ENCODE measurements around the gene TMTC2.
A peak's percentile ranks its signal among the peaks of the same experiment; 100 is the strongest.

TMTC2 gene

GRCh38 chr12:83122623-83122934, 435.9 kb downstream of the TMTC2 start:
- FAIRE-seq (no peak), DNase-seq (ENCODE audit: low spot score) (no peak)

- no peak for DNase-seq (ENCODE audit: low spot score)
- FAIRE-seq, result no peak
These were observed 436.3 kb downstream of the TMTC2 start for GRCh38 chr12:83123039-83123438.

- FAIRE-seq (no peak), DNase-seq (ENCODE audit: low spot score) (no peak)
These were observed 441.8 kb downstream of the TMTC2 start for GRCh38 chr12:83128540-83128939.

GRCh38 chr12:83130178-83130577, 443.5 kb downstream of the TMTC2 start:
- FAIRE-seq (no peak), DNase-seq (ENCODE audit: low spot score) (no peak)

- DNase-seq (ENCODE audit: low spot score), result no peak
- no peak for FAIRE-seq
These were observed 445.7 kb downstream of the TMTC2 start for GRCh38 chr12:83132360-83132759.

- FAIRE-seq, result no peak
These were observed 449.7 kb downstream of the TMTC2 start for GRCh38 chr12:83136411-83136810.

GRCh38 chr12:83140135-83140534, 453.4 kb downstream of the TMTC2 start:
- no peak for DNase-seq (ENCODE audit: low spot score)

More at GRCh38 chr12:83136411-83136810, 449.7 kb downstream of the TMTC2 start:
- no peak for DNase-seq (ENCODE audit: low spot score)

GRCh38 chr12:83141460-83141994, 454.8 kb downstream of the TMTC2 start:
- no peak for FAIRE-seq

More at GRCh38 chr12:83140135-83140534, 453.4 kb downstream of the TMTC2 start:
- FAIRE-seq, result no peak

GRCh38 chr12:83142914-83143313, 456.2 kb downstream of the TMTC2 start:
- FAIRE-seq (no peak), DNase-seq (ENCODE audit: low spot score) (no peak)

More at GRCh38 chr12:83141460-83141994, 454.8 kb downstream of the TMTC2 start:
- no peak for DNase-seq (ENCODE audit: low spot score)

GRCh38 chr12:83143950-83144349, 457.2 kb downstream of the TMTC2 start:
- no peak for DNase-seq (ENCODE audit: low spot score)
- no peak for FAIRE-seq

- no peak for DNase-seq (ENCODE audit: low spot score)
- no peak for FAIRE-seq
These were observed 458.7 kb downstream of the TMTC2 start for GRCh38 chr12:83145325-83145840.

GRCh38 chr12:83147341-83147740, 460.6 kb downstream of the TMTC2 start:
- DNase-seq (ENCODE audit: low spot score) (no peak), FAIRE-seq (no peak)

GRCh38 chr12:83149987-83150386, 463.3 kb downstream of the TMTC2 start:
- DNase-seq (ENCODE audit: low spot score) (no peak), FAIRE-seq (no peak)

- FAIRE-seq (no peak), DNase-seq (ENCODE audit: low spot score) (no peak)
These were observed 463.9 kb downstream of the TMTC2 start for GRCh38 chr12:83150465-83151189.

- no peak for FAIRE-seq
- no peak for DNase-seq (ENCODE audit: low spot score)
These were observed 466.5 kb downstream of the TMTC2 start for GRCh38 chr12:83153177-83153576.

- no peak for DNase-seq (ENCODE audit: low spot score)
- no peak for FAIRE-seq
These were observed 470.1 kb downstream of the TMTC2 start for GRCh38 chr12:83156815-83157214.

- no peak for DNase-seq (ENCODE audit: low spot score)
- no peak for FAIRE-seq
These were observed 470.9 kb downstream of the TMTC2 start for GRCh38 chr12:83157604-83158003.

GRCh38 chr12:83158613-83159207, 472.0 kb downstream of the TMTC2 start:
- no peak for FAIRE-seq

GRCh38 chr12:83161456-83161855, 474.8 kb downstream of the TMTC2 start:
- FAIRE-seq, result no peak
- peak; percentile 3 for DNase-seq (ENCODE audit: low spot score)

More at GRCh38 chr12:83158613-83159207, 472.0 kb downstream of the TMTC2 start:
- DNase-seq (ENCODE audit: low spot score), result no peak

GRCh38 chr12:83168751-83169150, 482.0 kb downstream of the TMTC2 start:
- no peak for FAIRE-seq
- DNase-seq (ENCODE audit: low spot score), result no peak

GRCh38 chr12:83172441-83172840, 485.7 kb downstream of the TMTC2 start:
- FAIRE-seq, result no peak
- DNase-seq (ENCODE audit: low spot score), result no peak

- no peak for FAIRE-seq
These were observed 486.4 kb downstream of the TMTC2 start for GRCh38 chr12:83172866-83173649.

More at GRCh38 chr12:83172866-83173649, 486.4 kb downstream of the TMTC2 start:
- no peak for DNase-seq (ENCODE audit: low spot score)
